HG03558 (cell line): ENCODE results near the gene CEP120.
"Not testable (repeated sequence)": the region's sequence is repeated elsewhere in the genome, so short reads cannot be mapped to it uniquely, and the experiment has no call there.

Source experiments
- ATAC-seq: cut with Tn5 transposase; IDR thresholded peaks from one replicate; pipeline ENCODE4 v1.9.1; 2021; ENCODE audit warnings: moderate number of reproducible peaks; ENCODE audit not compliant: unreplicated experiment; ENCODE audit errors: extremely low read depth

The CEP120 gene

DNA sequence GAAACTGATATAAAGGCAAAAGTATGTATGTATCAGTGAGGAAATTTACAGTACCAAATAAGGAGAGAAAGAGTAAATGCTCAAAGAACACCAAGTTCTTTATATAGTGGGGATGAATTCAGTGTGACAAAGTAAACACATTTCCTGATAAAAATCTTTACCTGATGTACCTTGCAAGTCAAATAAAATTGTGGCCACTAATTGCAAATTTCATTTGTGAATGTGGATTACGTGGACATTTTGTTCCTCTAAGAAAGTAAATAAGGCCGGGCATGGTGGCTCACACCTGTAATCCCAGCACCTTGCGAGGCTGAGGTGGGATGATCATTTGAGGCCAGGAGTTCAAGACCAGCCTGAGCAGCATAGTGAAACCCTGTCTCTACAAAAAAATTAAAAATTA lies 25.7 kb downstream of the CEP120 start:
- ATAC-seq, result no peak

DNA sequence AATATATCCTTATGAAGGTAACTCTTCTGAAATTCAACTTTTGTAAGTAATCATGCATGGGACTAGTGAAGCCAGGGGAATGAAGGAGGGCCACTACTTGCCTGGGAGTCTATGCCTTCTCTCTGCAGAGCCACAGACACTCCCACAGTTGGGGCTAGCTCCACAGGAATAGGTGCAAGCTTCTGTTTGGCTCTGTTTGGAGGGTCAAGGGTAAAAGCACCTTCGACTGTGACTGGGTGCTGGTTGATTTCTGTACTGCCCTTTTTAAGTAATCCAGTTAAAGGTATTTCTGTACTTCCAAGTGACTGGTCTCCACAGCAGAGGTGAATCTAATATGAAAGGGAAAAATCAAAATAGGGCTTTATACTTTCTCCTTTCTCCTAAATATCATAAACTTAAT lies 32.2 kb downstream of the CEP120 start:
- no peak for ATAC-seq

DNA sequence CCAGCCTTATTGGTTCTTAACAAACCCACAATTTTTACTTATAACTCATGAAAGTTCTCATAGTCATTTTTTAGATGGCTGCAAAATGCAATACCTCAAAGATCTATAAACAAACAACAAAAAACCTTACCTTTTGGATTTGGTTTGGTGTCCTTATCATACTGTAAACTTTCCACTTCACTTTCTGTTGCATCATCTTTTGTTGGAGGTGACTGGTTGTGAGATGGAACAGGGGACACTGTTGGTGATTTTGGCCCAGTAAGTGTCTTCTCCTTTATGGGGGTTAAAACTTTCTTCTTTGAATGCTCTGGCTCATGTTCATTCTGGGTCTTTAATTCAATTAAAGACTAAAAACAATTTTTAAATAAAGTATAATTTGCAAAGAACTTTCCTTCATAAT lies 33.4 kb downstream of the CEP120 start:
- no peak for ATAC-seq

- ATAC-seq, result no peak
These were observed 35.9 kb downstream of the CEP120 start for GRCh38 chr5:123387313-123387712.

DNA sequence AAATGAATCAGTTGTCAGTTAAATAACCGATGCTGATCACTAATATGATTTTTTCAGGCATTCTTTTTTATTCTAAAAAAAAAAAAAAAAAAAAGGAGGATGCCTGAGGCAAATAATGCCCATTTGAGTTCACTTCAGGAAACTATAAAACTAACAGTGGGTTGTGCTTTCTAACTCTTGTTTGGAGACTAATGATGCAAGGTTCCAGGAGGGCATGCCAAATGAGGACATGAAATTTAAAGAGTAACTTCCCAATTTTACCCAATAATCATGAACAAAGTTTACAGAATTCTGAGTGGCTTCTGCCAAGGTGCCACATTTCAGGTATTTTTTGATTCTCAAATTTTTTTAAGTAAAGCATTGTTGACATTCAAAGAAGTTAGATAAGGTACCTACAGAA lies 41.0 kb downstream of the CEP120 start:
- ATAC-seq, result no peak

DNA sequence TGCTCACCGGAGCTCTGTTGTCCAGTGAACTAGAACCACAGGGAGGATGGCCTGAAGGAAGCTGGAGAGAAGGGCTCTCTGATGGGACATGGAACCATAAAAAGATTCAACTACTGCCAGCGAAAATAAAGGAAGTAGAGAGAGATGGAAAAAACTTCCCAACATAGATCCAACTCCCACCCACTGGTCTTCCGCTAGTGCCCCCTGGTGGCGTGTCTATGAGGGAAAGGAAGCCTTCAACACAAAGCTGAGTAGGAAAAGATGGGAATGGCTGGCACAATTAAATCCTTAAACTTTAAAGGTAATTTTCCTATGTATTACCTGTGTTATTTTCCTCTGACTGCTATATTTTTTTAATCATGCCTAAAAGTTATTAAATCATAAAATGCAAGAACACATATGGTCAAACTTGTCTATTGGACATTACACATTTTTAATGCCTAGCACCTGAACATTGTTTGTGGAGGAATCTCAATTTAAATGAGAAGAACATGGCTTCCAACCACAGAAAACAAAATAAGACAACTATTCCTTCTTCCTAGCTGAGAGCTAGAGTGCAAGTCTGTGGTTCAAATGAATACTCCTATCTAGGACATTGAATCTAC lies 51.5 kb downstream of the CEP120 start:
- ATAC-seq, result no peak

DNA sequence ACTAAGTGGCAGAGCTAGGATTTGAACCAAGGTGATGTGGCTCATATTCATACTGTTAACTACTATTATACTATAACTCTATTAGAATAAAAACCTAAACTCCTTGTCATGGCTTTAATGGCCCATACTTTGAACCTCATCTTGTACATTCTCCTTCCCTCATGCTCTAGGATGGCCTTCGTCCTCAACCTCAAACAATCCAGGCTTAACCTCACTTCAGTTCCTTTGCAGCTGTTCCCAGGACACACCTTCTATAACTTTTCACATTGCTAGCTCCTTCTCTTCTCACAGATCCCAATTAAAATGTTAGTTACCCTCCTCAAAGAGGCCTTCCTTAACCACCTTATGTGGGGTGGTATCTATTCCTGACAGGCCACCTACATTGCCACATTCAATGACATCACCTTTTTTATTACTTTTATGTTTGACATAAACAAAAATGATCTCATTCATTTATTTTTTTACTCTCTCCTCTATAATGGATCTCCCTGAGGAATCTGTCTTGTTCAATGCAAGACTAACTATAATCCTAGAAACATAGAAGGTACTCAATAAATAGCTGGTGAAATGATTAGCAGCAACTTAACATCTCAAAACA lies 53.7 kb downstream of the CEP120 start:
- ATAC-seq, result no peak

GRCh38 chr5:123367739-123368138 lies 55.5 kb downstream of the CEP120 start:
- no peak for ATAC-seq

DNA sequence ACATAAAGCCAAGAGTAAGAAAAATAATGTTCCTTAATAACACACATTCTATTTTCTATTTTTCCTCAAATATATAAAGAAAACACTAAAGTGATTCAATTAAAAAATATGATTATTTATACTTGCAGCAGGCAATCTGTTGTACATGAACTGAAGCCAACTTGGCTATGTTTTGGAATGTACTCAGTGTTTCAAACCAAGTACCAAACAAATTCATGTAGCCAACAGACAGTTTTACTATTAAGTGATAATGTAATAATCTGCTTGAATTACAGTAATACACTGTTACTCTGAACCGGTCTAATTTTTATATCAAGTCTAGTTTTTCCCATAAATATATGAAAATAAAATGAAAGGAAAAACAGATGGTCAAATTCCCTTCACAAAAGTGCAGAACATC lies 58.0 kb downstream of the CEP120 start:
- ATAC-seq, result no peak

- ATAC-seq, result no peak
These were observed 58.6 kb downstream of the CEP120 start for GRCh38 chr5:123364441-123365155.

- ATAC-seq, result no peak
These were observed 62.3 kb downstream of the CEP120 start for GRCh38 chr5:123360910-123361309.

GRCh38 chr5:123360201-123360571 lies 63.0 kb downstream of the CEP120 start:
- ATAC-seq, result no peak

- no peak for ATAC-seq
These were observed 63.6 kb downstream of the CEP120 start for GRCh38 chr5:123359454-123360200.

DNA sequence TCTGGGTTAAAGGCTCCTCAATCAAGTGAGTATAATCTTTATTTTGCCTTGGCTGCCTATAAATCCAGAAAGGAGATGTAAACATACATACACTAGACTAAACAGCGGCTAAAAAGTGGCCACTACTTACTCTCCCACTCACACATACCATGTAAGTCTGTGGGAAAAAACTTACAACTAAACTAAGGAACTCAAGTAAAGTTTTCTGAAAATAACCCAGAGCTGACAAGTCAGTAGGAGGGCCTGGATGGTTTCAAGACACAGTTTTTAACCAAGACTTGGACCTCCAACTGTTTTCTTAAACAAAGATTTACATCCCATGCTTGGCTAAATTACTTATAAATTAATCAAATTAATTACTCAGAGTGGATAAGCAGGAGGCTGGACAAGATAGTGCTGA lies 64.5 kb downstream of the CEP120 start:
- ATAC-seq, result no peak

DNA sequence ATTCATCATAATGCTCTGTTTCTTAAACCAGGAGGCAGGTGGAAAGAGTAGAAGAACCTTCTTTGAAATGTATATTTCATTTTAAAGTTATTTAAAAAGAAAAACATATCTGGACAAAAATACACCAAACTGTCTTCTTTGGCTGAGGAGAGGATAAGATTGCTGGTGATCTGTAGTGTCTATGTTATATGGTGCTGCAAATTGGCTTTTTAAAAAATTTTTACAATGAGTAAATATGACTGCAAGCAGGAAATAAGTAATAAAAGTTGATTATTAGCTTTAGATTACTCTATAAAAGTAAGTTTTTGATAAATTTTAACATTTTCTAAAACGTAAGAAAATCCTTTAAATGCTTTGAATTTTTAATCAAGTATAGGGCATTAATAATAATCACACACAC lies 64.9 kb downstream of the CEP120 start:
- ATAC-seq, result no peak

DNA sequence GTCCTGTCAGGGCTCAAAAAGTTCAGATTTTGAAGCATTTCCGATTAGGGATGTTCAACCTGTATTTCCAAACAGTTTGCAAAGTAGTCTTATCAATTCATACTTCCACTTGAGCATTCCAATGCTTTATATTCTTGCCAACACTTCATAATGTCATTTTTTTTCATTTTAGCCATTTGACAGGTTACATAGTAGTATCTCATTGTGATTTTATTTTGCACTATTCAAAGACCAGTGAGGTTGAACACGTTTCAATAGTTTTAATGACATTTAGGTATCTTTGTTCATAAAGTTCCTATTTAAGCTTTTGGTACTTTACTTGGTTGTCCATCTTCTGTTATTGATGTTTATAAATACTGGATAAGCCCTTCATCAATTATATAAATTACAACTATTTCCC lies 71.4 kb downstream of the CEP120 start:
- ATAC-seq, result no peak

GRCh38 chr5:123351240-123351639 lies 72.0 kb downstream of the CEP120 start:
- no peak for ATAC-seq

- ATAC-seq, result no peak
These were observed 72.5 kb downstream of the CEP120 start for GRCh38 chr5:123350742-123351141.

DNA sequence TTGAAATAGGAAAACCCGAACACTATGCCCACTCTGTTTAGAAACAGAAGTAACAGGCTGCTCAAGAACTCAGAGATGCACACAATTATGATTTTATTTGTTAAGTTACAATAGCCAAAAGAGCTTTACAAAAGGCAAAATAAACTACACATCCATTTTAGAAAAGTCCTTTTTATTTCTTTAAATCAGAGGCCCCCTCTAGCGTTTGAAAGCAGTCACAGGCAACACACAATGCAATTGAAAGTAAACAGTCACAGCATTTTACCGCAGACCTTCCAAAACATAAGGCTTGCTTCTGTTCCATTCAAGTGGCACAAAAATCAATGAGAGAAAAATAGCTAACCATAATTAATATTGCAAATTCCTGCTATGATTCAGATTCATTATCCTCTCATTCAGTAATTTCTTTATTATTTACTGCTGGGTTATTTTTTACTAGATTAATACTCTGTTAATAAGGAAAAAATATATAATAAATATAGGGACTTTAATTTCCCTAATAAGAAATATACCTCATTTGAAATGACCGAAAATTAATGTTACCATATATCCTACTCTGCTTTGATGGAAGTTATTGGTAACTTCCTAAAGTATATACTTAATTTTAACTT lies 78.3 kb downstream of the CEP120 start:
- ATAC-seq, result no peak

DNA sequence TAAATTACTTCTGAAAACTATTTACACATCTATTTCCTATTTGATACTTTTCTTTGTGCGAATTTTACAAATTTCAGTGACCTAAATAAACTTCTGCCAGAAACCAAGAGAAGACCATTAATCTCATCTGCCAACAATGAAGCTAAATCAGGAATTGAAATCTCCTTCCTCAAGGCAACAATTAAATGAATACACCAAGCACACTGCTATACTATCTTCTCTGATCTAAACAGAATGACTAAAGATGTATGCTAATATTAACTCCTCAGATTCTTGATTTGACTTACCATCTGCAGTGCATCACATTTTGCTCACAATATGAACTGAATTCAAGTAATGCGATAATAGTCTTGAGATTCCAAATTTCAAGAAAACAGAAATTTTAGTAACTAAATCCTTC lies 82.3 kb downstream of the CEP120 start:
- no peak for ATAC-seq

DNA sequence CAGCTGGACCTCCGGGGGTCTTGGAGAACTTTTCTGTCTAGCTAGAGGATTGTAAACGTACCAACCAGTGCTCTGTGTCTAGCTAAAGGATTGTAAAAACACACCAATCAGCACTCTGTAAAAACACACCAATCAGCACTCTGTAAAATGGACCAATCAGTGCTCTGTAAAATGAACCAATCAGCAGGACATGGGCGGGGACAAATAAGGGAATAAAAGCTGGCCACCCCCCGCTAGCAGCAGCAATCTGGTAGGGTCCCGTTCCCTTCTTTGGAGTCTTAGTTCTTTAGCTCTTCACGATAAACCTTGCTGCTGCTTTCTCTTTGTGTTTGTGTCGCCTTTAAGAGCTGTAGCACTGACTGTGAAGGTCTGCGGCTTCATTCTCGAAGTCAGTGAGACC lies 114.8 kb downstream of the CEP120 start:
- ATAC-seq, result not testable (repeated sequence)
